ENCODE data around the gene PCSK7. TPM values are rescaled to one million over a fixed set of nuclear protein-coding genes. Genes with fewer than 3 reads are reported as not detected.

PCSK7 gene
- total RNA-seq, 4 donors from 2014 or later, result 56.7 to 113 (median 73.3) TPM

DNA sequence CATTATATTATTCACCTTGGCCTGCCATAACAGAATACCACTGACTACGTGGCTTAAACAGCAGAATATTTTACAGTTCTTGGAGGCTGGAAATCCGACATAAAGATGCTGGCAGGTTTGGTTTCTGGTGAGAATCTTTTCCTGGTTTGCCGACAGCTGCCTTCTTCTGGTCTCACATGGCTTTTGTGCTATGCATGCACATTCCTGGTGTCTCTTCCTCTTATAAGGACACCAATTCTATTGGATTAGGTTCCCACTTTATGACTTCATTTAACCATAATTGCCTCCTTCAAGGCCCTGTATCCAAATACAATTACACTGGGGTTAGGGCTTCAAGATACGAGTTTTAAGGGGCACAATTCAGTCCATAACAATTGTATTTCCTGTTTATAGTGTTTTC is 17.7 kb upstream of the PCSK7 start:
- Histone ChIP-seq H3K27ac (no peak overlapping the region), H3K27me3 (no peaks in the 10 kb centered on the region), H3K4me1 (no peaks in the 10 kb centered on the region), H3K4me3 (no peak overlapping the region), H3K9me3 (no peaks in the 10 kb centered on the region), H3K36me3 (peaks cover 71% of the 10 kb centered on the region)
- DNase-seq (ENCODE audit: low spot score in 2 of 2), result no peak
- 92% methylated on average over 4 of the region's 4 CpGs for WGBS
- TF ChIP-seq EP300 (IDR thresholded peaks at IDR 0.05) (no peak), POLR2A (IDR thresholded peaks at IDR 0.05) (no peak), POLR2AphosphoS5 (IDR thresholded peaks at IDR 0.05) (no peak)
- TF ChIP-seq, protein P1, sequence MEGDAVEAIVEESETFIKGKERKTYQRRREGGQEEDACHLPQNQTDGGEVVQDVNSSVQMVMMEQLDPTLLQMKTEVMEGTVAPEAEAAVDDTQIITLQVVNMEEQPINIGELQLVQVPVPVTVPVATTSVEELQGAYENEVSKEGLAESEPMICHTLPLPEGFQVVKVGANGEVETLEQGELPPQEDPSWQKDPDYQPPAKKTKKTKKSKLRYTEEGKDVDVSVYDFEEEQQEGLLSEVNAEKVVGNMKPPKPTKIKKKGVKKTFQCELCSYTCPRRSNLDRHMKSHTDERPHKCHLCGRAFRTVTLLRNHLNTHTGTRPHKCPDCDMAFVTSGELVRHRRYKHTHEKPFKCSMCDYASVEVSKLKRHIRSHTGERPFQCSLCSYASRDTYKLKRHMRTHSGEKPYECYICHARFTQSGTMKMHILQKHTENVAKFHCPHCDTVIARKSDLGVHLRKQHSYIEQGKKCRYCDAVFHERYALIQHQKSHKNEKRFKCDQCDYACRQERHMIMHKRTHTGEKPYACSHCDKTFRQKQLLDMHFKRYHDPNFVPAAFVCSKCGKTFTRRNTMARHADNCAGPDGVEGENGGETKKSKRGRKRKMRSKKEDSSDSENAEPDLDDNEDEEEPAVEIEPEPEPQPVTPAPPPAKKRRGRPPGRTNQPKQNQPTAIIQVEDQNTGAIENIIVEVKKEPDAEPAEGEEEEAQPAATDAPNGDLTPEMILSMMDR (IDR thresholded peaks at IDR 0.05), result no peak

DNA sequence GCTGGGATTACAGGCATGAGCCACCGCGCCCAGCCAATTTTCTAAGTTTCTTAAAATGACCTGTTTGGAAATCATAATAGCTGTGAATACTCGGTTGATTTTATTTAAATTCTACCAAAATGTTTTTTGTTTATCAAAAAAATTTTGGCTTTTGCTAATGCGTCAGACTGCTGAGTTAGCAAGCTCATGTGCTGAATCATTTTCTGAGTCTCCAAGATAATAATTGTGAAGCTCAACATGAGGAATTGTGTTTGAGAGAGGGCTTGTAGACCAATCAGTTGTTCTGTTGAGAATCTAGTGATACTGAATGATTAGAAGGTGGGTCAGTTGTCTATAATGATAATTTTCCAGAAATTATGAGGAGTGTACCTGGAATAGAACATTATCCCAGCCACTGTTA is 16.5 kb upstream of the PCSK7 start:
- H3K36me3 ChIP-seq, result peaks cover 68% of the 10 kb centered on the region
- no peak overlapping the region for H3K4me3 ChIP-seq
- H3K27ac ChIP-seq, result no peak overlapping the region
- DNase-seq (ENCODE audit: low spot score in 2 of 2), result no peak
- WGBS, result 90% methylated on average over 4 of the region's 4 CpGs
- no peaks in the 10 kb centered on the region for H3K4me1 ChIP-seq
- TF ChIP-seq POLR2AphosphoS5 (IDR thresholded peaks at IDR 0.05) (no peak), EP300 (IDR thresholded peaks at IDR 0.05) (no peak), POLR2A (IDR thresholded peaks at IDR 0.05) (no peak)
- TF ChIP-seq, protein P1 (IDR thresholded peaks at IDR 0.05), result no peak
- no peaks in the 10 kb centered on the region for H3K27me3 ChIP-seq
- no peaks in the 10 kb centered on the region for H3K9me3 ChIP-seq

DNA sequence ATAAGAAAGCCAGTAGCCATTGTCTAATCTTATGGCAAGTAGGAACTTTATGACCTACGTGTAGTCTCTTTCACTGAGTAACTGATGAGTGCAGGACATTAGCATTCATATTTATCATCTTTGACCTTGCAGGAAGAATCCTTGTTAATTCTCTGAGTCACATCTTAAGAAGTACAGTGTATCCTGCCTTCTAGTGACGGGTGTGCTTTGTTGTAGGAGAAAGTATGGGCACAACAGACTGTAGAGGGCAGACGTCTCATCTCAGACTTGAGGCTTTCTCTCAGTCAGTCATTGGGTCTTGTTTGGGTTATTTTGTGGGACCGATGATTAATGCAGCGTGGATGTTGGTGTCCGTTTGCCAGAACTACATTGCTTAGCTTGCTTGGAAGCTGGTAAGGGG is 7.4 kb upstream of the PCSK7 start:
- Histone ChIP-seq H3K4me3 (no peak overlapping the region), H3K27me3 (no peaks in the 10 kb centered on the region), H3K27ac (no peak overlapping the region), H3K9me3 (no peaks in the 10 kb centered on the region), H3K36me3 (peaks cover 31% of the 10 kb centered on the region), H3K4me1 (peaks cover under 1% of the 10 kb centered on the region)
- peak in 1 of 2 donors; percentile 4 for DNase-seq (ENCODE audit: low spot score in 2 of 2)
- 79% methylated on average over 6 of the region's 6 CpGs for WGBS
- TF ChIP-seq POLR2A (IDR thresholded peaks at IDR 0.05), result no peak
- TF ChIP-seq POLR2AphosphoS5 (IDR thresholded peaks at IDR 0.05), result no peak
- no peak for TF ChIP-seq EP300 (IDR thresholded peaks at IDR 0.05)
- TF ChIP-seq, protein P1 (IDR thresholded peaks at IDR 0.05), result no peak

DNA sequence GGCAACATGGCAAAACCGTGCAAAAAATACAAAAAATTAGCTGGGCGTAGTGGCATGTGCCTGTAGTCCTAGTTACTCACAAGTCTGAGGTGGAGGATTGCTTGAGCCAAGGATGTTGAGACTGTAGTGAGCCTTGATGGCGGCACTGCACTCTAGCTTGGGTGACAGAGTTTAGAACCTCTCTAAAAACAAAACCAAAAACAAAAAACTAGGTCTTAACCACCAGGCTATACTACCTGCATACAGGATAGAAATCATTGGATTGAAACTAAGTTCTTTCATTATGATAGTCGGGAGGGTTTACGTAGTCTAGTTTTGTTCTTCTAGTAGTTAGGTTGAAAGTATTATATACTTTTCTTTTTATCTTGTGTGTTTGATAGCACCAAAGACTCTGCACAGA is 6.3 kb upstream of the PCSK7 start:
- Histone ChIP-seq H3K27me3 (no peaks in the 10 kb centered on the region), H3K9me3 (no peaks in the 10 kb centered on the region), H3K4me3 (no peak overlapping the region), H3K4me1 (peaks cover 11% of the 10 kb centered on the region), H3K36me3 (peaks cover 29% of the 10 kb centered on the region), H3K27ac (no peak overlapping the region)
- peak in 1 of 2 donors; percentile 0 for DNase-seq (ENCODE audit: low spot score in 2 of 2)
- TF ChIP-seq, protein P1 (IDR thresholded peaks at IDR 0.05), result no peak
- TF ChIP-seq EP300 (IDR thresholded peaks at IDR 0.05), result no peak
- TF ChIP-seq POLR2AphosphoS5 (IDR thresholded peaks at IDR 0.05), result no peak
- TF ChIP-seq POLR2A (IDR thresholded peaks at IDR 0.05), result no peak
- 93% methylated on average over 5 of the region's 5 CpGs for WGBS

DNA sequence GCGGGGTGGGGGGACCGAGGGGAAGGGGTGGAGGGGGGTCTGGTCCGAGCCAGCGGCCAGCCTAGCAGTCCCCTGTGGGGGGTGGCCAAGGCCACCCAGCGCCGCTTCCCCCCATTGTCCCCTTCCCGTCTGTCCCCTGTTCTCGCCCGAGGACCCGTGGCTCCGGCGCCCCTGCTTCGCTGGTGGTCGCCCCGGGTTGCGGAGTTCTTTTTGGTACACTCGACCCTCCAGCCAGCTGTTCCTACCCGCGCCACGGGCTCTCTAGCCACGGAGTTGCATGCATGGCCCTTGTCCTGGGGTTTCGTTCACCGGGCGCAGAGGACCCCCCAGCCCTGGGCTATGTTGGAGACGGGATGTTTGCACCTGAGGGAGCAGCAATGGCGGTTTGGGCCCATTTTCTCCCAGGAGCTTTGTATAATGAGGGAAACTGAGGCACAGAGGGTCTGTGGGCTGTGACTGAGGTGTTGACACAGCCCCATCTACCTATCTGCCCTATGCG is 1.1 kb upstream of the PCSK7 start:
- no peaks in the 10 kb centered on the region for H3K9me3 ChIP-seq
- no peaks in the 10 kb centered on the region for H3K27me3 ChIP-seq
- H3K36me3 ChIP-seq, result peaks cover 23% of the 10 kb centered on the region
- peak in 1 of 2 donors; percentile 81 for DNase-seq (ENCODE audit: low spot score in 2 of 2)
- H3K4me3 ChIP-seq, result peak overlapping the region; percentile 92
- TF ChIP-seq POLR2A (IDR thresholded peaks at IDR 0.05) (no peak), EP300 (IDR thresholded peaks at IDR 0.05) (no peak), POLR2AphosphoS5 (IDR thresholded peaks at IDR 0.05) (no peak)
- TF ChIP-seq, protein P1 (IDR thresholded peaks at IDR 0.05), result no peak
- H3K27ac ChIP-seq, result peak overlapping the region; percentile 95
- 1% methylated on average over 11 of the region's 27 CpGs for WGBS
- peaks cover 41% of the 10 kb centered on the region for H3K4me1 ChIP-seq
